Neuronal stem cell (in vitro differentiated cells): Measurements from ENCODE around the gene CDC14A.

ENCODE experiments used
- DNase-seq: peaks from one replicate; pipeline ENCODE4 v3.0.0-alpha.2; 2013; ENCODE audit warnings: low spot score
- H2AFZ ChIP-seq: one replicate; pipeline ENCODE4 v1.6.1; 2013; ENCODE audit warnings: mild to moderate bottlenecking, low read length, inconsistent platforms
- H2AK5ac ChIP-seq: 2 replicates; pipeline ENCODE4 v1.6.1; 2013; ENCODE audit warnings: low read depth, mild to moderate bottlenecking, inconsistent platforms, low read length, moderate library complexity, mixed read lengths
- H2BK120ac ChIP-seq: 2 replicates; pipeline ENCODE4 v1.6.1; 2013; ENCODE audit warnings: low read depth, mild to moderate bottlenecking, inconsistent platforms, low read length, moderate library complexity, mixed read lengths
- H2BK12ac ChIP-seq: one replicate; pipeline ENCODE4 v1.6.1; 2013; ENCODE audit warnings: low read length, inconsistent platforms
- H2BK15ac ChIP-seq: 2 replicates; pipeline ENCODE4 v1.6.1; 2013; ENCODE audit warnings: mild to moderate bottlenecking, low read length, inconsistent platforms, mixed read lengths
- H2BK5ac ChIP-seq: one replicate; pipeline ENCODE4 v1.6.1; 2013; ENCODE audit warnings: inconsistent platforms, mild to moderate bottlenecking, low read length, moderate library complexity
- H3K14ac ChIP-seq: one replicate; pipeline ENCODE4 v1.6.1; 2013; ENCODE audit warnings: low read length, inconsistent platforms
- H3K18ac ChIP-seq: 2 replicates; pipeline ENCODE4 v1.6.1; 2013; ENCODE audit warnings: low read length, inconsistent platforms
- H3K23ac ChIP-seq: 2 replicates; pipeline ENCODE4 v1.6.1; 2013; ENCODE audit warnings: low read depth, mild to moderate bottlenecking, mixed read lengths, low read length, inconsistent platforms; ENCODE audit not compliant: poor library complexity
- H3K27ac ChIP-seq: replicated peaks from 3 replicates; pipeline ENCODE4 v1.5.1; 2013; ENCODE audit warnings: low read length, inconsistent platforms
- H3K27me3 ChIP-seq, 3 experiments: 2 replicates each; pipeline ENCODE4 v1.6.1; 2013; ENCODE audit warnings: low read length in 3 of 3, mild to moderate bottlenecking in 2 of 3, inconsistent platforms in 1 of 3, low read depth in 1 of 3, mixed read lengths in 1 of 3, moderate library complexity in 1 of 3; ENCODE audit not compliant: control insufficient read depth in 3 of 3, insufficient read depth in 3 of 3
- H3K36me3 ChIP-seq, 2 donors: replicated peaks in 1 of 2; 2 replicates each; pipeline ENCODE4 v1.6.1; 2013; ENCODE audit warnings: low read length in 2 of 2; ENCODE audit not compliant: control insufficient read depth in 2 of 2, insufficient read depth in 2 of 2
- H3K4ac ChIP-seq: 2 replicates; pipeline ENCODE4 v1.6.1; 2013; ENCODE audit warnings: inconsistent platforms, mild to moderate bottlenecking, low read length, moderate library complexity
- H3K4me1 ChIP-seq, 2 donors: 1 replicate in 1 of 2; 2 replicates in 1 of 2; pipeline ENCODE4 v1.6.1; 2013; ENCODE audit warnings: low read length in 2 of 2, low read depth in 1 of 2; ENCODE audit not compliant: control insufficient read depth in 2 of 2, insufficient read depth in 1 of 2
- H3K4me2 ChIP-seq: one replicate; pipeline ENCODE4 v1.6.1; 2013; ENCODE audit warnings: mild to moderate bottlenecking, low read length, inconsistent platforms; ENCODE audit not compliant: insufficient read depth, poor library complexity, severe bottlenecking
- H3K4me3 ChIP-seq, 2 donors: 2 replicates each; pipeline ENCODE4 v1.5.1; 2013; ENCODE audit warnings: low read length in 2 of 2, mild to moderate bottlenecking in 2 of 2, inconsistent platforms in 1 of 2, moderate library complexity in 1 of 2
- H3K79me1 ChIP-seq: one replicate; pipeline ENCODE4 v1.6.1; 2013; ENCODE audit warnings: low read depth, mild to moderate bottlenecking, inconsistent platforms, low read length, moderate library complexity
- H3K9ac ChIP-seq: one replicate; pipeline ENCODE4 v1.6.1; 2013; ENCODE audit warnings: mild to moderate bottlenecking, low read depth, low read length, inconsistent platforms; ENCODE audit not compliant: poor library complexity
- H3K9me3 ChIP-seq, 2 donors: replicated peaks in 1 of 2; 2 replicates each; pipeline versions ENCODE3 to v1.6.1; 2013; ENCODE audit warnings: low read length in 2 of 2, mild to moderate bottlenecking in 2 of 2, inconsistent platforms in 1 of 2, low read depth in 1 of 2, mixed read lengths in 1 of 2, moderate library complexity in 1 of 2; ENCODE audit not compliant: control insufficient read depth in 2 of 2, insufficient read depth in 1 of 2
- H4K8ac ChIP-seq: one replicate; pipeline ENCODE4 v1.6.1; 2013; ENCODE audit warnings: low read depth, mild to moderate bottlenecking, inconsistent platforms, low read length, moderate library complexity
- H4K91ac ChIP-seq: one replicate; pipeline ENCODE4 v1.6.1; 2013; ENCODE audit warnings: low read length, low read depth, mild to moderate bottlenecking, inconsistent platforms; ENCODE audit not compliant: poor library complexity
- WGBS, 2 donors: extraction: QIAGEN DNeasy Blood & Tissue Kit; methylation state at CpG; one replicate each; pipeline ENCODE4 v1.1.7; 2013; ENCODE audit warnings: missing lambda C conversion rate in 2 of 2, mixed read lengths in 1 of 2; ENCODE audit not compliant: insufficient read length in 2 of 2, insufficient replicate concordance in 1 of 2; ENCODE audit errors: extremely low coverage in 2 of 2; 5-methylcytosine and 5-hydroxymethylcytosine counted together

Gene CDC14A

GRCh38 chr1:100305954-100306353 lies 46.4 kb upstream of the CDC14A start:
- Histone ChIP-seq H3K4ac (no peak overlapping the region), H2BK15ac (no peak overlapping the region), H2AFZ (no peak overlapping the region), H3K9ac (no peak overlapping the region), H3K4me2 (no peak overlapping the region), H2BK12ac (no peak overlapping the region), H3K27me3 (no peaks in the 10 kb centered on the region), H2BK120ac (no peak overlapping the region), H3K18ac (no peak overlapping the region), H3K4me3 (no peak overlapping the region), H3K23ac (no peak overlapping the region), H3K4me1 (peaks cover 0 to 3% of the 10 kb centered on the region in 2 donors), H2AK5ac (no peak overlapping the region), H4K91ac (no peak overlapping the region), H3K9me3 (peaks cover 0 to 3% of the 10 kb centered on the region in 2 donors), H3K27ac (no peak overlapping the region), H4K8ac (no peak overlapping the region), H3K14ac (no peak overlapping the region), H3K79me1 (no peaks in the 10 kb centered on the region), H2BK5ac (no peak overlapping the region), H3K36me3 (no peaks in the 10 kb centered on the region)
- no peak for DNase-seq
- WGBS, 2 donors, result no CpG with 5 or more reads among the region's 3 CpGs

GRCh38 chr1:100306735-100307313 lies 45.5 kb upstream of the CDC14A start:
- Histone ChIP-seq H4K8ac (no peak overlapping the region), H2AK5ac (no peak overlapping the region), H4K91ac (no peak overlapping the region), H3K4me2 (no peak overlapping the region), H3K18ac (no peak overlapping the region), H2BK12ac (no peak overlapping the region), H3K23ac (no peak overlapping the region), H3K4me3 (no peak overlapping the region), H2BK15ac (no peak overlapping the region), H3K27me3 (no peaks in the 10 kb centered on the region), H3K4ac (no peak overlapping the region), H3K79me1 (no peaks in the 10 kb centered on the region), H3K4me1 (peaks cover 0 to 2% of the 10 kb centered on the region in 2 donors), H2BK120ac (no peak overlapping the region), H3K36me3 (no peaks in the 10 kb centered on the region), H3K27ac (no peak overlapping the region), H2AFZ (no peak overlapping the region), H3K9ac (no peak overlapping the region), H3K9me3 (peaks cover 0 to 3% of the 10 kb centered on the region in 2 donors), H3K14ac (no peak overlapping the region), H2BK5ac (no peak overlapping the region)
- DNase-seq, result no peak
- no CpG with 5 or more reads among the region's 2 CpGs for WGBS, 2 donors

GRCh38 chr1:100308777-100309176 lies 43.5 kb upstream of the CDC14A start:
- no CpG with 5 or more reads among the region's 2 CpGs for WGBS, 2 donors
- Histone ChIP-seq H3K9me3 (peaks cover 0 to 3% of the 10 kb centered on the region in 2 donors), H2BK12ac (no peak overlapping the region), H2BK5ac (no peak overlapping the region), H3K27me3 (no peaks in the 10 kb centered on the region), H2BK120ac (no peak overlapping the region), H4K91ac (no peak overlapping the region), H2AFZ (no peak overlapping the region), H3K23ac (no peak overlapping the region), H3K4ac (no peak overlapping the region), H2AK5ac (no peak overlapping the region), H3K79me1 (no peaks in the 10 kb centered on the region), H3K36me3 (no peaks in the 10 kb centered on the region), H2BK15ac (no peak overlapping the region), H3K18ac (no peak overlapping the region), H3K4me3 (no peak overlapping the region), H3K4me1 (peaks cover 0 to 5% of the 10 kb centered on the region in 2 donors), H3K9ac (no peak overlapping the region), H3K4me2 (no peak overlapping the region), H4K8ac (no peak overlapping the region), H3K14ac (no peak overlapping the region), H3K27ac (no peak overlapping the region)
- DNase-seq, result no peak

- Histone ChIP-seq H3K4me2 (no peak overlapping the region), H2BK12ac (no peak overlapping the region), H3K18ac (no peak overlapping the region), H3K14ac (no peak overlapping the region), H3K4me1 (peaks cover 0 to 5% of the 10 kb centered on the region in 2 donors), H2AFZ (no peak overlapping the region), H3K4ac (no peak overlapping the region), H3K4me3 (no peak overlapping the region), H4K8ac (no peak overlapping the region), H3K9me3 (peaks cover 0 to 3% of the 10 kb centered on the region in 2 donors), H2BK15ac (no peak overlapping the region), H2BK5ac (no peak overlapping the region), H4K91ac (no peak overlapping the region), H3K27me3 (no peaks in the 10 kb centered on the region), H3K23ac (no peak overlapping the region), H3K36me3 (no peaks in the 10 kb centered on the region), H3K27ac (no peak overlapping the region), H3K9ac (no peak overlapping the region), H2AK5ac (no peak overlapping the region), H3K79me1 (no peaks in the 10 kb centered on the region), H2BK120ac (no peak overlapping the region)
- DNase-seq, result no peak
Measured at GRCh38 chr1:100309863-100310262, 42.4 kb upstream of the CDC14A start.
